Stimulated activated CD8-positive, alpha-beta memory T cell treated with anti-CD3 and anti-CD28 coated beads, Interleukin-15, amount 100 ng/mL, for 1 hour (primary cell): ENCODE measurements around the gene CYP46A1.
A peak's percentile ranks its signal among the peaks of the same experiment; 100 is the strongest.

Experiments used
- DNase-seq: peaks from one replicate; pipeline ENCODE4 v3.0.0-alpha.2; 2020; ENCODE audit warnings: low read depth

The CYP46A1 gene

GRCh38 chr14:99729991-99730875 lies 46.1 kb downstream of the CYP46A1 start:
- DNase-seq = peak; percentile 47

GRCh38 chr14:99730876-99731546 lies 46.9 kb downstream of the CYP46A1 start:
- DNase-seq = no peak

GRCh38 chr14:99731547-99732435 lies 47.7 kb downstream of the CYP46A1 start:
- no peak for DNase-seq

GRCh38 chr14:99732436-99733210 lies 48.5 kb downstream of the CYP46A1 start:
- no peak for DNase-seq

GRCh38 chr14:99733211-99733539 lies 49.1 kb downstream of the CYP46A1 start:
- DNase-seq = no peak

GRCh38 chr14:99733540-99734405 lies 49.7 kb downstream of the CYP46A1 start:
- DNase-seq = no peak

- no peak for DNase-seq
Measured at GRCh38 chr14:99734406-99735051, 50.4 kb downstream of the CYP46A1 start.

- no peak for DNase-seq
Measured at GRCh38 chr14:99735189-99736135, 51.4 kb downstream of the CYP46A1 start.

- no peak for DNase-seq
Measured at GRCh38 chr14:99736603-99737371, 52.7 kb downstream of the CYP46A1 start.

- no peak for DNase-seq
Measured at GRCh38 chr14:99737451-99737951, 53.4 kb downstream of the CYP46A1 start.

GRCh38 chr14:99737956-99738667 lies 54.0 kb downstream of the CYP46A1 start:
- DNase-seq = no peak

GRCh38 chr14:99740411-99740810 lies 56.3 kb downstream of the CYP46A1 start:
- DNase-seq = no peak

GRCh38 chr14:99741227-99741976 lies 57.3 kb downstream of the CYP46A1 start:
- DNase-seq = no peak

- no peak for DNase-seq
Measured at GRCh38 chr14:99742074-99742473, 58.0 kb downstream of the CYP46A1 start.

GRCh38 chr14:99742509-99743487 lies 58.7 kb downstream of the CYP46A1 start:
- DNase-seq = no peak
